Measurements from ENCODE around the gene TGM1. TPM values are rescaled to one million over a fixed set of nuclear protein-coding genes. Genes with fewer than 3 reads are reported as not detected.

Gene TGM1
- total RNA-seq, 1 donor from 2014 or later = 10.1 TPM

DNA sequence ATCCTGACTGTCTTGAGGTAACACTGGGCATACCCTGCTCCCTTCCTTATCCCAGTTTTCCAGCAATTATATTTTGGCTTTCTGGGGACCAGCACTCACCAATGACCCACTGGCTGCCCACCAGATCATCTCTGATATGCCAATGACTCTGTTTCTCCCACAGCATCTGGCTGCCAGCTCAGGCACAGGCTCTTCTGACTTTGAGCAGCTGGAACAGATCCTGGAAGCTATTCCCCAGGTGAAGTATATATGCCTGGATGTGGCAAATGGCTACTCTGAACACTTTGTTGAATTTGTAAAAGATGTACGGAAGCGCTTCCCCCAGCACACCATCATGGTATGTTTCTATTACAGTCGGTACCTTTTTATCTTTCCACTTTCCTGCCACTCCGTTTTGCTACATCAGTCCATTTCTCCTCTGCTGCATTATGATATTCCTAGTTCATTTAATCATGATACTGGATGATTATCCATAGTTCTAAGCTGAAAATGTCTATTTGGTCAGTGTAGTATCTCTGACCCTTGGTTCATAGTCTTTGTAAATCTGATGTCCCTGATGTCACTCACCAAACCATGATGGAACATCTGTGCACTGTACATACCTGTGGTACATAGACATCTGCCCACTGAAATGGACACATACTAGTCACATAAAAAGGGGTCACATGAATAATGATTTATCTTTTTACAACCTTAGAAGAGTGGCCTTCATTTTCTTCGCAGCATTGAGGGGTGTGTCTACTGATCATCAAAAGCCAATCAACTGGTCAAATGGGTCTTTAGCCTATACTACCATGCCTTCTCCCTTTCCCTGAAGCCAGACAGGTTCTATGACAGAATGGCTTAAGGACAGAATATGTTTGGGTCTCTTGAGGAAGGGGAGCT, 26.9 kb downstream of the TGM1 start:
- H3K4me3 Mint-ChIP-seq = no peak overlapping the region
- H3K27me3 Mint-ChIP-seq = no peaks in the 10 kb centered on the region
- TF ChIP-seq, protein P1, sequence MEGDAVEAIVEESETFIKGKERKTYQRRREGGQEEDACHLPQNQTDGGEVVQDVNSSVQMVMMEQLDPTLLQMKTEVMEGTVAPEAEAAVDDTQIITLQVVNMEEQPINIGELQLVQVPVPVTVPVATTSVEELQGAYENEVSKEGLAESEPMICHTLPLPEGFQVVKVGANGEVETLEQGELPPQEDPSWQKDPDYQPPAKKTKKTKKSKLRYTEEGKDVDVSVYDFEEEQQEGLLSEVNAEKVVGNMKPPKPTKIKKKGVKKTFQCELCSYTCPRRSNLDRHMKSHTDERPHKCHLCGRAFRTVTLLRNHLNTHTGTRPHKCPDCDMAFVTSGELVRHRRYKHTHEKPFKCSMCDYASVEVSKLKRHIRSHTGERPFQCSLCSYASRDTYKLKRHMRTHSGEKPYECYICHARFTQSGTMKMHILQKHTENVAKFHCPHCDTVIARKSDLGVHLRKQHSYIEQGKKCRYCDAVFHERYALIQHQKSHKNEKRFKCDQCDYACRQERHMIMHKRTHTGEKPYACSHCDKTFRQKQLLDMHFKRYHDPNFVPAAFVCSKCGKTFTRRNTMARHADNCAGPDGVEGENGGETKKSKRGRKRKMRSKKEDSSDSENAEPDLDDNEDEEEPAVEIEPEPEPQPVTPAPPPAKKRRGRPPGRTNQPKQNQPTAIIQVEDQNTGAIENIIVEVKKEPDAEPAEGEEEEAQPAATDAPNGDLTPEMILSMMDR (conservative IDR thresholded peaks at IDR 0.05) = no peak
- peaks cover 36% of the 10 kb centered on the region for H3K4me1 Mint-ChIP-seq (ENCODE audit: unreplicated experiment)
- peaks cover 29% of the 10 kb centered on the region for H3K36me3 Mint-ChIP-seq
- no peak overlapping the region for H3K27ac Mint-ChIP-seq
- DNase-seq (ENCODE audit: extremely low spot score, unreplicated experiment) = no peak
- H3K9me3 Mint-ChIP-seq = no peaks in the 10 kb centered on the region

DNA sequence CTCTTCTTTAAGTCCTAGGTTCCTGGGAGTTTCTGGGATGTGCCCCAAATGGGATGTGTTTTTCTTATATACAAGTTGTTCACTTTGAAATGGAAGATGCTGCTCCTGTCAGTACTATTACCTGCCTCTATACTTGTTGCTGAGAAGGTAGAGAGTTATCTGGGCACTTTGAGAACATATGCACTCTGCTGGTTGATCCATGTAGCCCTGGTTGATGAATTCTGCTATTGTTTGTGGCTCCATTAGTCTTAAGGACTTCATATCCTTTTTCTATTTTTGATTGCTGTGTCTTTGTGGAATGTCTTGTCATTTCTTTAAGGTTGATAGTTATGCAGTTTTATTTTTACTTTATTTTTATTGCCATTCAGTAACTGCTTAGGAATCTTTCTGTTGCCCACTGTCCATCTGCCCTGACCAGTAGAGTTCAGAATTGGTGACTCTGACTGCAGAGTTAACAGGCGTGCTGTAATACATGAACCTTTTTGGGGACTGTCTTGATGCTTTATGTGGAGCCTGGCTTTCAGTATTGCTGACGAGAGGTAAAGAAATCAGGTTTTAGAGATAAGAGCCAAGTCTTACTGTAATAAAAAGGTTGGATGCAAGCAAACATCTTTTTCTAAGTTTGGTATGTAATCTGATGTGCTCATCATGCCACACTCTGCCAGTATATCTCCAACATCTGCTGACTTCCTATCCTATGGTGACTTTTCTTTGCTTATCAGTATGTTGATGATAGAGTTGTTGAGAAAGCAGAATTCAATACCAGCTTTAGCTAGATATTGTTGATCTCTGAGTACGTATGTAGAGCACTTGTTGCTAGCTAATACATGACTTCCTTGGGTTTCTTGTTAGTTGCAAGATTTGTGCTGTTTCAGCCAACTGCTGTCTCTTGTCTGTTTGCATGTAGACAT, 28.6 kb downstream of the TGM1 start:
- TF ChIP-seq, protein P1 (conservative IDR thresholded peaks at IDR 0.05) = no peak
- no peaks in the 10 kb centered on the region for H3K27me3 Mint-ChIP-seq
- H3K36me3 Mint-ChIP-seq = peaks cover 25% of the 10 kb centered on the region
- H3K4me3 Mint-ChIP-seq = peak overlapping the region; percentile 75
- peak overlapping the region; percentile 33 for H3K27ac Mint-ChIP-seq
- no peak for DNase-seq (ENCODE audit: extremely low spot score, unreplicated experiment)
- no peaks in the 10 kb centered on the region for H3K9me3 Mint-ChIP-seq
- H3K4me1 Mint-ChIP-seq (ENCODE audit: unreplicated experiment) = peaks cover 36% of the 10 kb centered on the region

DNA sequence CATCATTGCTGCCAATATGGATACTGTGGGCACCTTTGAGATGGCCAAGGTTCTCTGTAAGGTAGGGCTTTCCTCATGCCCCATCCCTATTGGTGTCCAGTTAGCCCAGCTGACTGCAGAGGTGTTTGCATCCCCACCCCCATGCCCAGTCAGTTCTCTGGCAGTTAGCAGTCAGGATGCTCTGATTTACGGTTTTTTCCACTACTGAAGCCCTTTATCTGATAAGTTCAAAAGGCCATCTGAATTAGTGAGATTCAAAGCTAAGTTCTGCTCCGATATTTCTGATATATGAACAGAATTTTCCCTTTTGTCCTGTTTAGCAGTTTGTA, 29.5 kb downstream of the TGM1 start:
- Mint-ChIP-seq H3K9me3 (no peaks in the 10 kb centered on the region), H3K36me3 (peaks cover 25% of the 10 kb centered on the region), H3K4me3 (peak overlapping the region; percentile 98), H3K27me3 (no peaks in the 10 kb centered on the region), H3K4me1 (ENCODE audit: unreplicated experiment) (peaks cover 32% of the 10 kb centered on the region), H3K27ac (peak overlapping the region; percentile 97)
- no peak for DNase-seq (ENCODE audit: extremely low spot score, unreplicated experiment)
- TF ChIP-seq, protein P1 (conservative IDR thresholded peaks at IDR 0.05) = no peak

DNA sequence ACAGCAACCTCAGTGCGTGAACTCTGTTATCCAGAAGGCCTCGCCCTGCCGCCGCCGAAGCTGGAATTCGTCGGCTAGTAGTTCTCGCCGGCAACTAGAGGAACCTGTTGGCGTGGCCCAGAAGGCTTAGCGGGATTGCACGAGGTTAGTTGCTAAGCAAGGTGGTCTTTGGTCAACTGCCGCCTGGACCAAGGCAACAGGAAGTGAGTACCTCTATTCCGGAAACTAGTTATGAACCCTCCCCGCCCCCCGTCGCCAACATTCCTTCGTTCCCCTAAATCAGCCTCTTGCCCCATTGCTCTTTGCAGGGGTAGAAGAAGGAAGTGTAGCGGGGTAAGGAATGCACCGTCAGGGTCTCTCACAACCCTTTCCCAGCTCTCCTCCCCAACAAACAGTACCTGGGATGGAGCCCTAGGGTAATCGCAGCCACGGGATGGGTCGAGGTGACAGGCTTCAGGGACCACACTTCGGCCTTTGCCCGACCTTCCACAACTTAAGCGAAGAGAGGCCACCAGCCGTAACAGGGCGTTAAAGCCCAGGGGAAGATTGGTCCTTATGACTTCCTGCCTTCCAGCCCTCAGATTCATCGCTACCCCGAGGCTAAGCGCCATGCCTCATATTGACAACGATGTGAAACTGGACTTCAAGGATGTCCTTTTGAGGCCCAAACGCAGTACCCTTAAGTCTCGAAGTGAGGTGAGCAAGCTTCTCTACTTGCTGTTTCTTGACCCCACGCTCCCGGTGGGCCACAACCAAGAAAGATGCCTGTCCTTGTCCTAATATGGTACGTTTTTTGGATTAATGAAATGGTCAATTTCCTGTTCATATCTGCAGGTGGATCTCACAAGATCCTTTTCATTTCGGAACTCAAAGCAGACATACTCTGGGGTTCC, 30.1 kb downstream of the TGM1 start, which contains the start of gene GMPR2:
GMPR2 (plus strand) TSS at position 285 of the 893 bp plus-strand sequence; CDS start at position 610, 325 bp downstream.
- H3K4me3 Mint-ChIP-seq = peak within 1 kb of the TSS; percentile 98
- peaks cover 26% of the 10 kb centered on the region for H3K4me1 Mint-ChIP-seq (ENCODE audit: unreplicated experiment)
- H3K9me3 Mint-ChIP-seq = no peaks in the 10 kb centered on the region
- DNase-seq (ENCODE audit: extremely low spot score, unreplicated experiment) = no peak
- no peaks in the 10 kb centered on the region for H3K27me3 Mint-ChIP-seq
- peaks cover 19% of the 10 kb centered on the region for H3K36me3 Mint-ChIP-seq
- peak within 1 kb of the TSS; percentile 97 for H3K27ac Mint-ChIP-seq
- TF ChIP-seq, protein P1 (conservative IDR thresholded peaks at IDR 0.05) = no peak

DNA sequence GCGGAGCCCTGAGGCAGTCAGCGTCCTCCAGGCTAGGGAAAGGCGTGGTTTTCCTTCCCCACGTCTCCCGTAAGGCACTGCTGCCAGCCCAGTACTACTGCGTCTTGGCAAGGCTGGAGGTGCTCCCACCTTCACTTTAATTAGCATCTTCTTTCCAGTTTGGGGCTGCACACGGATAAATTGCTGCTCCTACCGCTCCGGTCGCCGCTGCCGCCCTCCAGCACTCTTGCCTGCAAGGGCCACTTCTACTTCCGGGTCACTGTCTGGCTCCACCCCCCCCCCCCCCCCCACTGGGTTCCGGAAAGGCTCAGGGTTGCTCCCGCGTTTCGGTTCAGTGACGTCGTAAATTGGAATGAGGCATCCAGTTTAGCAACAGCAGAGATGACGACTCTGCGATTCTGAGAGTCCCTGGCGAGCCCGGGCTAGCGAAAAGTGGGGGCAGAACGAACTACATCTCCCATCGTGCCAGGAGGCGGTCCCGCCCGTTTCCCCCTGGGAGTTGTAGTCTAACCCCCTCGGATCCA, 30.8 kb downstream of the TGM1 start, which contains the start of gene NEDD8:
NEDD8 (minus strand) TSS at position 247 of the 524 bp plus-strand sequence; CDS start at position 147, 100 bp downstream.
- H3K4me3 Mint-ChIP-seq = peak within 1 kb of the TSS; percentile 98
- no peaks in the 10 kb centered on the region for H3K9me3 Mint-ChIP-seq
- no peaks in the 10 kb centered on the region for H3K27me3 Mint-ChIP-seq
- peak within 1 kb of the TSS; percentile 97 for H3K27ac Mint-ChIP-seq
- TF ChIP-seq, protein P1 (conservative IDR thresholded peaks at IDR 0.05) = no peak
- peaks cover 18% of the 10 kb centered on the region for H3K36me3 Mint-ChIP-seq
- H3K4me1 Mint-ChIP-seq (ENCODE audit: unreplicated experiment) = peaks cover 27% of the 10 kb centered on the region
- DNase-seq (ENCODE audit: extremely low spot score, unreplicated experiment) = peak; percentile 85

Data from type B pancreatic cell (in vitro differentiated cells).